NB4 (cell line): ENCODE measurements around the gene PATJ.

Experiments used
- CTCF ChIP-seq: IDR thresholded peaks from one replicate; pipeline ENCODE4 v1.5.1; 2012; ENCODE audit warnings: low read depth, low read length
- MAX ChIP-seq: IDR thresholded peaks from 2 replicates; pipeline ENCODE4 v1.6.1; 2011; ENCODE audit warnings: low read depth, low read length

- TF ChIP-seq CTCF (no peak), MAX (no peak)
Measured at GRCh38 chr1:62113507-62113906, 371.2 kb downstream of the PATJ start.
